ENCODE data around the gene COBLL1. TPM values are rescaled to one million over a fixed set of nuclear protein-coding genes. Genes with fewer than 3 reads are reported as not detected.

COBLL1 gene
- total and polyA plus RNA-seq, 2 of the 4 experiments (the other 2 are of a cell fraction): 0.79 to 1.1 TPM

GRCh38 chr2:164808776-164809175 lies 32.8 kb downstream of the COBLL1 start:
- Histone ChIP-seq H3K4me2 (ENCODE audit: low read depth, low read length) (no peak overlapping the region), H3K36me3 (ENCODE audit: control insufficient read depth, insufficient read depth, low read length) (no peaks in the 10 kb centered on the region), H2AFZ (replicated peaks; ENCODE audit: low read length, poor library complexity) (no peak overlapping the region), H4K20me1 (ENCODE audit: insufficient read depth, low read length) (no peaks in the 10 kb centered on the region), H3K4ac (ENCODE audit: low read depth, low read length) (no peak overlapping the region), H3K14ac (replicated peaks; ENCODE audit: low read depth, low read length) (no peak overlapping the region), H3K9ac (ENCODE audit: low read depth, low read length) (no peak overlapping the region), H3K27me3 (ENCODE audit: control insufficient read depth, insufficient read depth, low read length) (no peaks in the 10 kb centered on the region), H3K56ac (ENCODE audit: extremely low read depth, insufficient read depth, low read length) (no peak overlapping the region), H3K23ac (ENCODE audit: low read depth, low read length) (no peak overlapping the region), H3K9me3 (ENCODE audit: control insufficient read depth, insufficient read depth, low read length) (no peaks in the 10 kb centered on the region), H2AK5ac (ENCODE audit: low read depth, low read length) (no peak overlapping the region), H4K5ac (ENCODE audit: low read depth, low read length) (no peak overlapping the region), H3K4me1 (ENCODE audit: control insufficient read depth, insufficient read depth, low read length) (no peaks in the 10 kb centered on the region; the same call in 1 of the 2 replicates), H3K27ac (ENCODE audit: insufficient read depth, low read length) (no peak overlapping the region), H2BK20ac (ENCODE audit: low read depth, low read length) (no peak overlapping the region), H4K91ac (ENCODE audit: insufficient read depth, low read depth, low read length) (no peak overlapping the region), H2BK120ac (ENCODE audit: low read depth, low read length) (no peak overlapping the region), H3K4me3 (ENCODE audit: insufficient read depth, low read depth, low read length) (no peak overlapping the region), H4K8ac (ENCODE audit: low read depth in 2 of 2, low read length in 2 of 2) (no peak overlapping the region), H3K79me1 (ENCODE audit: low read depth in 1 of 2, low read length in 2 of 2) (no peaks in the 10 kb centered on the region), H3K18ac (ENCODE audit: low read depth, low read length) (no peak overlapping the region), H2AK9ac (replicated peaks; ENCODE audit: low read depth, low read length, poor library complexity) (no peak overlapping the region), H2BK5ac (ENCODE audit: low read depth, low read length, poor library complexity, severe bottlenecking) (no peak overlapping the region), H2BK15ac (ENCODE audit: low read depth, low read length) (no peak overlapping the region), H3K9me1 (ENCODE audit: insufficient read depth, low read length) (no peaks in the 10 kb centered on the region)
- WGBS, 2 experiments (ENCODE audit: extremely low coverage in 2 of 2, insufficient read length in 1 of 2): no CpG with 5 or more reads among the region's 1 CpG
- intact Hi-C loops (cut with micrococcal nuclease) (no loop called here), in situ Hi-C loops (cut with MboI; ENCODE audit: low sequenced_read_pairs) (no loop called here), dilution Hi-C loops (cut with HindIII; ENCODE audit: low sequenced_read_pairs, unreplicated experiment) (no loop called here)
- CTCF ChIA-PET: no interaction called here
- TF ChIP-seq CTCF (conservative IDR thresholded peaks at IDR 0.05; ENCODE audit: low read depth, low read length) (no peak), MAZ (IDR thresholded peaks at IDR 0.05; ENCODE audit: borderline replicate concordance, low read depth, low read length) (no peak), ELK1 (IDR thresholded peaks at IDR 0.05; ENCODE audit: borderline replicate concordance, low read depth, low read length) (no peak), RAD21 (IDR thresholded peaks at IDR 0.05; ENCODE audit: low read length) (no peak)
- no TSS peak for BruUV-seq (replicated peaks)
- ATAC-seq (ENCODE audit: low read depth): no peak
- POLR2A ChIA-PET (ENCODE audit: unreplicated experiment): no interaction called here
- DNase-seq: no peak
